RWPE2 (cell line): ENCODE measurements around the gene ATOX1.
A peak's percentile ranks its signal among the peaks of the same experiment; 100 is the strongest.
"Not testable (repeated sequence)": the region's sequence is repeated elsewhere in the genome, so short reads cannot be mapped to it uniquely, and the experiment has no call there.

Experiments used
- ATAC-seq: fragments of 200-7000 bp; cut with Tn5 transposase; 3 replicates; pipeline ENCODE4 v1.9.1; 2021; ENCODE audit warnings: low read depth
- DNase-seq: peaks from one replicate; pipeline ENCODE4 v3.0.0-alpha.2; 2020; ENCODE audit warnings: low spot score
- H3K27ac ChIP-seq: fragments of 450-650 bp; 2 replicates; pipeline ENCODE4 v1.5.1; 2017; ENCODE audit warnings: mild to moderate bottlenecking; ENCODE audit not compliant: poor library complexity, severe bottlenecking
- H3K27me3 ChIP-seq: fragments of 250-450 bp; sonication (Bioruptor Pico); 2 replicates; pipeline ENCODE4 v1.5.1; 2021; ENCODE audit warnings: mild to moderate bottlenecking, moderate library complexity; ENCODE audit not compliant: insufficient read depth, poor library complexity, severe bottlenecking
- H3K36me3 ChIP-seq: fragments of 250-450 bp; sonication (Bioruptor Pico); 2 replicates; pipeline ENCODE4 v1.5.1; 2020; ENCODE audit warnings: low read depth, mild to moderate bottlenecking, moderate library complexity
- H3K4me1 ChIP-seq: fragments of 250-450 bp; sonication (Bioruptor Pico); 2 replicates; pipeline ENCODE4 v1.5.1; 2021; ENCODE audit warnings: mild to moderate bottlenecking, moderate library complexity; ENCODE audit not compliant: insufficient read depth, poor library complexity, severe bottlenecking
- H3K4me3 ChIP-seq: fragments of 250-450 bp; sonication (Bioruptor Pico); 2 replicates; pipeline ENCODE4 v1.5.1; 2021; ENCODE audit warnings: mild to moderate bottlenecking, moderate library complexity; ENCODE audit not compliant: severe bottlenecking
- H3K9me3 ChIP-seq: fragments of 250-450 bp; sonication (Bioruptor Pico); 2 replicates; pipeline ENCODE4 v1.5.1; 2021; ENCODE audit warnings: mild to moderate bottlenecking, moderate library complexity; ENCODE audit not compliant: severe bottlenecking
- CTCF ChIP-seq: fragments of 450-650 bp; IDR thresholded peaks from one replicate; pipeline ENCODE4 v1.5.1; 2017; ENCODE audit warnings: mild to moderate bottlenecking, moderate library complexity; ENCODE audit not compliant: poor library complexity, severe bottlenecking

ATOX1 gene

GRCh38 chr5:151700820-151701219 is 57.6 kb downstream of the ATOX1 start:
- ATAC-seq (no peak), DNase-seq (no peak)
- Histone ChIP-seq H3K36me3 (no peaks in the 10 kb centered on the region), H3K4me1 (peaks cover 19% of the 10 kb centered on the region), H3K4me3 (no peak overlapping the region), H3K27me3 (no peaks in the 10 kb centered on the region), H3K27ac (peak overlapping the region; percentile 87), H3K9me3 (no peaks in the 10 kb centered on the region)
- TF ChIP-seq CTCF: no peak

GRCh38 chr5:151700296-151700695 is 58.1 kb downstream of the ATOX1 start:
- Histone ChIP-seq H3K4me3 (no peak overlapping the region), H3K36me3 (no peaks in the 10 kb centered on the region), H3K27me3 (no peaks in the 10 kb centered on the region), H3K4me1 (peaks cover 19% of the 10 kb centered on the region), H3K27ac (peak overlapping the region; percentile 87), H3K9me3 (no peaks in the 10 kb centered on the region)
- DNase-seq: no peak
- TF ChIP-seq CTCF: no peak
- ATAC-seq: no peak

- Histone ChIP-seq H3K27me3 (no peaks in the 10 kb centered on the region), H3K9me3 (no peaks in the 10 kb centered on the region), H3K4me3 (no peak overlapping the region), H3K36me3 (no peaks in the 10 kb centered on the region), H3K4me1 (peaks cover 19% of the 10 kb centered on the region), H3K27ac (peak overlapping the region; percentile 87)
- no peak for TF ChIP-seq CTCF
- ATAC-seq (peak; percentile 98), DNase-seq (peak; percentile 87)
These were observed 59.1 kb downstream of the ATOX1 start for GRCh38 chr5:151699071-151699901.

- H3K36me3 ChIP-seq, H3K9me3 ChIP-seq, ATAC-seq, DNase-seq, H3K27me3 ChIP-seq, H3K4me3 ChIP-seq: not testable (repeated sequence)
- Histone ChIP-seq H3K4me1 (peaks cover 19% of the 10 kb centered on the region), H3K27ac (peak overlapping the region; percentile 87)
These were observed 60.4 kb downstream of the ATOX1 start for GRCh38 chr5:151698081-151698480.

- TF ChIP-seq CTCF: no peak
- no peaks in the 10 kb centered on the region for H3K27me3 ChIP-seq
- ATAC-seq (no peak), DNase-seq (no peak)
- peaks cover 19% of the 10 kb centered on the region for H3K4me1 ChIP-seq
- H3K4me3 ChIP-seq: no peak overlapping the region
- no peak overlapping the region for H3K27ac ChIP-seq
- no peaks in the 10 kb centered on the region for H3K9me3 ChIP-seq
- no peaks in the 10 kb centered on the region for H3K36me3 ChIP-seq
These were observed 61.0 kb downstream of the ATOX1 start for GRCh38 chr5:151697452-151697851.
